Cortex of kidney (tissue), 1 donor: ENCODE measurements around the gene EML6.

Source experiments
- DNase-seq: peaks from one replicate; lab custom pipeline; 2025; lab: John Stamatoyannopoulos, UW

EML6 gene

DNA sequence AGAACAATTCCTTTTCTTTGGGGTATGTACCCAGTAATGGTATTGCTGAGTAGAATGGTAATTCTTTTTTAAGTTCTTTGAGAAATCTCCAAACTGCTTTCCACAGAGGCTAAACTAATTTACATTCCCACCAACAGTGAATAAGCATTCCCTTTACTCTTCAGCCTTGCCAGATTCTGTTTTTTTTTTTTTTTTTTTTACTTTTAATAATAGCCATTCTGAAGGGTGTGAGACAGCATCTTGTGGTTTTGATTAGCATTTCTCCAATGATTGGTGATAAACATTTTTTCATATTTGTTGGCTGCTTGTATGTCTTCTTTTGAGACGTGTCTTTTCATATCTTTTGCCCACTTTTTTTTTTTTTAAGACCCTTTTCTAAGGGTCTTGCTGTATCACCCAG is 189.4 kb downstream of the EML6 start:
- no peak for DNase-seq

DNA sequence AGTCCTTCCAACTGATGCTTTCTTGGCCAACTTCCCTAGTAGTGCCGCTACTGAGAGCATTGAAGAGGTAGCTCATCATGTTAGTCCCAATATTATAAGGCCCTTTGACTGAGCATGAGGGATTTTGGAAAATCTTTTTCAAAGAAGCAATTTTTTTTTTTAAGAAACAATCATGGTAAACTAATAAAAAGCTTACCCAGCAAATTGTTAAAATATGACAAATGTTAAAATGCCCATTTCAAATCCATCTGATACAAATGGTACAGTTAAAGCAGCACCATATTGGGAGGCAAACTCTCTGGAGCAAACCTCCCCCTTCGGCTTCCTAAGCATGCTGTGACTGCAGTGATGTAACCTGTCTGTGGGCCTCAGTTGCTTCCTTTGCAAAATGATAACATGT is 191.2 kb downstream of the EML6 start:
- DNase-seq = no peak

DNA sequence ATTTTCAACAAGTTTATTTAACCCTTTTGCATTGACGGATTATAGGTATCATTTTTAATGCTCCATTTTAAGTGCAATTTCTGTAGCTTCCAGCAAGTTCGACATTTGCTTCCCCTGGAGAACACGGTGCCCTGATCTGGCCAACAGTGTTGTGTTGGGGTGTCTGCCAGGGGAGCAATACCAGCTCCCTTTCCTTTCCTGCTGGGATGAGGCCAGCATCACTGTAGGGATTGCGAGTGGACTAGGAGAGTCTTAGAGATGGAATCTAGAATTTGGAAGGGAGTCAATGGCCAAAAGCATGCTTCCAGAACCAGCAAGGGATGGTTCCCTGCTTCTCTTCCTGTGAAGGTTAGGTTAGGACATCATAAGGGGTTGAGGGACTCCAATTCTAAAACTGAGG is 191.6 kb downstream of the EML6 start:
- DNase-seq = no peak

DNA sequence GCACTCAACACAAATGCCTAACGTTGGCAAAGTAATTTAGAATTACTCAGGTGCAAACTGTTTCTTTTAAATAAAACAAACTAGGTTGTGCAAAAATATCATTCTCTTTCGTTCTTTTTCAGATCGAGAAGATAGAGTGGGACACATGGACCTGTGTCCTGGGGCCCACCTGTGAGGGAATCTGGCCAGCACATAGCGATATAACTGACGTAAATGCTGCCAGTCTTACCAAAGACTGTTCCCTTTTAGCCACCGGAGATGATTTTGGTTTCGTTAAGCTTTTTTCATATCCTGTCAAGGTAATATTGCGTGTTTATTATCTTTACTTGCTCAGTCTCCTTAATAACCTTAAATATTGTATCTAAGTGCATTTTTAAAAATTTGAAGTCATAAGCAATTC is 193.2 kb downstream of the EML6 start:
- no peak for DNase-seq

DNA sequence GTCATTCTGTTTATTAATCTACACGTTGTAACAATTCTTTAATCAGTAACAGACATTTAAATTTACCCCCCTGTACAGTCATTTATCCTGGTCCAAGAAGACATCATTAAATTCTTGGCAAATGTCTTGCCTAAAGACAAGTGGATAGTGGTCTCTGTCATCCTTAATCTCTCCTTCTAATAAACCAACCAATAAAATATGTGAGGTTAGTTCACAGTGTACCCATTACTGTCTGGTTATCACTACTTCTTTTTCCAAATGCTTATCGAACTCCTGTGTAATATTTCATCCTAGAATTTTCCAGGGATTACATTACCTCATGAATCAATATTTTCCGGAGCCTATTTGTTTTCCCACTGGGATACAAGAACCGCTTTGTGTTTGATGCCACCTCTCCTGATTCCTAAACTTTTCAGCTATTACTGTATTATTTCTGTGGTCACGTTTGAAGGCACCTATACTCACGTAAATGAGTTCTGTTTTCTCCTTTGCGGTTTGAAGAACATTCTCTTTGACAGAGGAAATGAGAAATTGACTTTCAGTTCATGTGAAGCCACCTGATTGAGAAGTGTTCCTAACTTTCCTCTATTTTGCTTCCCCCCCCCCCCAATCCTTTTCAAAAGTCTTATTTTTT is 195.3 kb downstream of the EML6 start:
- no peak for DNase-seq

DNA sequence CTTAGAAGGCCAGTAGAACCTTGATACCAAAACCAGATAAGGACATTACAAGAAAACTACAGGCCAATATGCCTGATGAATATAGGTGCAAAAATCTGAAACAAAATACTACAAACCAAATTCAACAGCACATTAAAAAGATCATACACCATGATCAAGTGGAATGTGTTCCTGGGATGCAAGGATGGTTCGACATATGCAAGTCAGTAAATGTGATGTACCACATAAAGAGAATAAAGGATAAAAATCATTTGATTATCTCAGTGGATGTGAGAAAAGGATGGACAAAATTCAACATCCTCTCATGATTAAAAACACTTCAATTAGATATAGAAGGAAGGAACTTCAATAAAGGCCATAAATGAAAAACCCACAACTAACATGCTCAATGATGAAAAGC is 197.2 kb downstream of the EML6 start:
- no peak for DNase-seq

DNA sequence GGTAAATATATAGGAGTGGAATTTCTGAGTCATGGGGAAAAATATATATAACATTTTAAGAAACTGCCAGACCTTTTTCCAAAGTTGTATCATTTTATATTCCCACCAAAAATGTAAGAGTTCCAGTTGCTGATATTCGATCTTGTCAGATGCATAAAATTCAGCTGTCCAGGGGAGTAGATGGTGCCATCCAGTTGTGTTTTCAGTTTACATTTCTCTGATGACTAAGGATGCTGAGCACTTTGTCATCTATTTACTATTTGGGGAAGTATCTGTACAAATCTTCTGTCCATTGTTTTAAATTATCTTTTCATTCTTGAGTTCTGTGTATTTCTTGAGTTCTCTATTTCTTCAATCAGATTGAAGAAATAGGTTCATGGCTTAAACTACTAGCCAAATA is 200.7 kb downstream of the EML6 start:
- no peak for DNase-seq

DNA sequence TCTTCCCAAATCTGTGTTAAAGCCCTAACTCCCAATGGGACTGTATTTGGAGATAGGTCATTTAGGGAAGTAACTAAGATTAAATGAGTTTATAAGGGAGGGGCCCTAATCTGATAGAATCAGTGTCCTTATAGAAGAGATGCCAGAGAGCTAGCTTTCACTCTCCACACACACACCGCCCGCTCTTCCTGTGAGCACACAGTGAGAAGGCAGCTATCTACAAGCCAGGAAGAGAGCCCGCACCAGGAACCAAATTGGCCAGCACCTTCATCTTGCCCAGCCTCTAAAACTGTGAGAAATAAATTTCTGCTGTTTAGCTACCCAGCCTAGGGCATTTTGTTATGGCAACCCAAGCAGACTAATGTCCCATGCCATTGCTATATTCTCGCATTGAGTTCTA is 201.6 kb downstream of the EML6 start:
- no peak for DNase-seq

DNA sequence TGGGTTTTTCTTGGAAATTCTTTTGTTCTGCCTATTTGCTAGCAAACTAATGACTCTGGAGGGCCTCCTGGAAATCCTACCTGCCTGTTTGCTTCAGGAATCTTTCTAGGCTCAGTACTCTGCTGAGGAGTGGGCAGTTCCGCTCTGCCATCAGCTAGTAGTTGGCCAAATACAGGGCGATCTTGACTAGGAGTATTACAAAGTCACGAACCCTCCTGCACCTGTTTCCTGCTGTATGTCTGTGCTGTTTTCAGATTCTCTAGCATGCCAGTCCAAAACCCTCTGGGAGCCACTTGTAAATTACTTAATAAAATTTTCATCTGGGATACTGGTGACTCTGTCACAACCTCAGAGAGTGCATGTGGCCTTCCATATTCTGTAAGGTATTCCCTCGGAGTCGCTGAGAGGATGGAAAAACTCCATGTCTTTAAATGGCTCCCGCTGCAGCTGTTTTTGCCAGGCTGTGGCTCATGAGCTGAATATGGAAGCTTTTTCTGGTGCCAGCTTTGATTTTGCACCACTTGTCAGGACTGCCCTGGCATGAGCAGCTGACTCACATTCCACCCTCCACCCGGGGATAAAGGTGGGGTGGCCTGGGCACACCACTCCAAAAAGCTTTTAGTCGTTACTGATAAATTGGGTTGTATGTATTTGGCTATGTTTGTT is 203.8 kb downstream of the EML6 start:
- DNase-seq = no peak

DNA sequence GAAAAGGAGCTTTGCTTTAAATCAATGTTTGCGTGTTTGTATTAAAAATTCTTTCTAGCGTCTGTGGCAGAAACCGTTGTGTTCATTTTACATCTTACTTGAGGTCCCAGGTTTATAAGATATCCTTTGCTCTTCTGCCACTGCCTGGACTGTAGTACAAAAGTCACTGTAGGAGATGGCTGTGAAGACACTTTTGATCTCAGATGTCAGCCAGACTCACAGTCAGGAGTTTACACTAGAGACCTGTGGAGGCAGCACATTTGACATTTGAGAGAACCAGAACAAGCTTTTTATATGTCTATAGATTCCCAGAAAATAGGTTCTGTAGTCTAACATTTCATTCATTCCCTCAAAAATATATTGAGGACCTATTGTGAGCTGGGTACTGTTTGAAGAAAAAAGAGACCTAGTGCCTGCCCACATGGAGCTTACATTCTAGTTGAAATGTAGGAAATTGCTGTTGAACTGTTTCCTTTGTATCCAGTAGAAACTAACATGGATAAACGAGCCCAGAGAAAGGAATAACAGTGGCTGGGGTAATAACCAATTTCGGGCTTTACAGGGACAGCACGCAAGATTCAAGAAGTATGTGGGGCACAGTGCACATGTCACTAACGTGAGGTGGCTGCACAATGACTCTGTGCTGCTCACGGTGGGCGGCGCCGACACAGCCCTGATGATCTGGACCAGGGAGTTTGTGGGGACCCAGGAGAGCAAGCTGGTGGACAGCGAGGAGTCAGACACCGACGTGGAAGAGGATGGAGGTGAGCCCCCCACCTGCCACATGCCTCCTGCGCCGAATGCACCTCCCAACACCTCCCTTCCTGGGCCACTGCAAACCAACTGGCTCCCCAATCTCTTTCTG is 204.5 kb downstream of the EML6 start:
- DNase-seq = no peak

DNA sequence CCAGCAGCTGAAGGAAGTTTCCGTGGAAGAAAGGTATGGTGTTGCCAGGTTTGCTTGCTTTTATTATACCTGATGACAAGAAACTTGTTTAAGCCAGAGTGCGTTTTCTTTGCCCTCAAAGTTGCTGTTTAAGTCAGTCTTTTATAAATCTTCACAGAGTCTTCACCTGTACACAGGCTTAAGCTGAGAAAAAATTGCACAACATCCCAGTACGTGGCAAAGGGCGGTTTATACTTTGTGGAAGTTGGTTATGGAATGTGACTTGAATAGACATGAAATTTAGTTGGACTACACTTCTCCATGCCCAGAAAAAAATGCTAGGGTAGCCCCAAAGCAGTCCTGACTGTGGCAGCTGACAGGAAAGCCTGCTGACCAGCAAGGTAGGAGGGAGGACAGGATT is 205.3 kb downstream of the EML6 start:
- DNase-seq = no peak

DNA sequence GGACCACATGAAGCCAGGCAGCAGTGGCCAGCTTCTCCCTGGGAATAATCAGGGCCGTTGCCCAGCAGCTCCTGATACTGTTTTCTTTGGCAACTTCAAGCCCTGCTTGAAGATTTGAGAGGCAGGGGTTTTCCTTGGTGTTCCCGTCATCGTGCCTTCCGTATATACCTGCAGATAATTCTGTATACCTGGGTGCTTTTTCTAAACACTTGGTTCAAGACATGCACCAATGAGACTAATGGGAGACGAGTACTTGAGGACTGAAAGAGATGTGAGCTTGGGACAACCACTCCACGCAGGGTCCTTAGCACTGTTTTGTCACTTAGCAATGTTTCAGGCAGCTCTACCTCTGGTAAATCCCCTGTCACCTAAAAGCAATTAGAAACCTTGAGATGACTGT is 208.0 kb downstream of the EML6 start:
- no peak for DNase-seq

DNA sequence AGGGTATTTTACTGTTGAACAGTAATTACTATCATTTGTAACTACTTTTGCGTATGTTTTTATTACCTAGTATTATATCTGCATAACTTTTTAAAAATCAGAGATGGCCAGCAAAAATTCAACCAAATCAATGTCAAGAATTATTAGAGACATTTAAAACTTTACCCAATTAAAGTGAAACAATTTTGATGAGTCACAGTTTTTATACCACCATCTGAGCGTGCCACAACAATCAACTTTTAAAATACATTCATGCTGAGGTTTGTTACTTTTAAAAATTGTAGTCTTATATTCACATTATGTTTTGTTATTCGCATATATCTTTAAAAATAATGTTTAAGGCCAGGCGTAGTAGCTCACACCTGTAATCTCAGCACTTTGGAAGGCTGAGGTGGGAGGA is 211.9 kb downstream of the EML6 start:
- no peak for DNase-seq

DNA sequence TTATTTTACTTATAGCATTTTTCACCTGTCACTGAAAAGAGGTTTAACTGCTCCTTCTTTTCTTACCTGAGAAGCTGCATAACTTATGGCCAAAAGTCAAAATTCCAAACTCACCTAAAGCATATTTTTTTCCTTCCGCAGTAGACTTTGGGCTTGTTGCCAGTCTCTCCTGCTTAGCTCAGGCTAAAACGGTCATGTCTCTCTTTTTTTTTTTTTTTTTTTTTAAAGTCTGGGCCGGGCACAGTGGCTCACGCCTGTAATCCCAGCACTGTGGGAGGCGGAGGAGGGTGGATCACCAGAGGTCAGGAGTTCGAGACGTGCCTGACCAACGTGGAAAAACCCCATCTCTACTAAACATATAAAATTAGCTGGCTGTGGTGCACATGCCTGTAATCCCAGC is 213.3 kb downstream of the EML6 start:
- no peak for DNase-seq

DNA sequence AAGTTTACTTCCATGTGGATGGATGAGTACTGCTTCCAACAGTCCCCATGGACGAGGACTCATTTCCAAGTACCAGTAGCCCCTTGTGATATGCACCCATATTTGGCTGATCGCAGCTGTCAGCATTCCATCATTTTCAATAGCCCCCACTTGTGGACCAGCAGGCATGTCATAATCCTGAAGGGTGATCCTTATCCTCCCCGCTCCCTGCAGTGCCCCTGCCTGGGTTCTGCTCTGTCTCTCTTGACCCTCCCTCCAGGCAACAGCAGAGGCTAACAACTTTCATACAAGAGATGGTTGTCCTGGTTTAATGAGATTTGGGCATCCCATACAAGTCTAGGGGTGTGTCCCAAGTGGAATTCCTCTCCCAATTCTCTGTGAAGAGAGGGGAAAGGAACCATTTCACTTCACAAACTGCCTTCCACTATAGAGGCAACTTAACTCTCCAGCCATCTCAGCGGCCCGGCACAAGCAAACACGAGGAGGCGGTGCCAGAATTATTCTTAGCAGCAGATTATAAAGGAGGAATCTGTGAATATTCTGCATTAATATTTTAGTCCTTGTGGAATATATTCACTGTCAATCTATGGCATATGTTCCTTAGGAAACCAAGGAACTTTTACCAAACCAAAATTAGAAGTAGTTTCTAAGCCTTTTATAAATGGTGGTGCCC is 216.1 kb downstream of the EML6 start:
- no peak for DNase-seq

DNA sequence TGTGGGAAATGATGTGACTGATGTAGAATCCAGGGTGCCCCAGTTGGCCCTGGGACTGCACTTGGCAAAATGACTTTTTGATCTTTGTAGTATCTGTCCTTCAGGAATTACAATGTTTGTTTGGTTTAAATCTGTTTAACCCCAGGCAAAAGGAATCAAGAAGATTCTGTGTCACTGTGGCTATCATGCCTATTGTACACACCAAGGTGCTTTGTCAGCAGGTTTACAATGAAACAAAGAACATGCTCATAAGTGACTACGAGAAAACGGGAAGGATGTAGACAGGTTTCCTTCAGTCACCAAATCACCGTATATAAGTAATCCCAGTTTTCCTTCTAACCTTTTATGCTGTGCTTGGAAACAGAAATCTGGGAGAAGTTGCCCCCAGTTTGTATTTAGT is 217.3 kb downstream of the EML6 start:
- no peak for DNase-seq

DNA sequence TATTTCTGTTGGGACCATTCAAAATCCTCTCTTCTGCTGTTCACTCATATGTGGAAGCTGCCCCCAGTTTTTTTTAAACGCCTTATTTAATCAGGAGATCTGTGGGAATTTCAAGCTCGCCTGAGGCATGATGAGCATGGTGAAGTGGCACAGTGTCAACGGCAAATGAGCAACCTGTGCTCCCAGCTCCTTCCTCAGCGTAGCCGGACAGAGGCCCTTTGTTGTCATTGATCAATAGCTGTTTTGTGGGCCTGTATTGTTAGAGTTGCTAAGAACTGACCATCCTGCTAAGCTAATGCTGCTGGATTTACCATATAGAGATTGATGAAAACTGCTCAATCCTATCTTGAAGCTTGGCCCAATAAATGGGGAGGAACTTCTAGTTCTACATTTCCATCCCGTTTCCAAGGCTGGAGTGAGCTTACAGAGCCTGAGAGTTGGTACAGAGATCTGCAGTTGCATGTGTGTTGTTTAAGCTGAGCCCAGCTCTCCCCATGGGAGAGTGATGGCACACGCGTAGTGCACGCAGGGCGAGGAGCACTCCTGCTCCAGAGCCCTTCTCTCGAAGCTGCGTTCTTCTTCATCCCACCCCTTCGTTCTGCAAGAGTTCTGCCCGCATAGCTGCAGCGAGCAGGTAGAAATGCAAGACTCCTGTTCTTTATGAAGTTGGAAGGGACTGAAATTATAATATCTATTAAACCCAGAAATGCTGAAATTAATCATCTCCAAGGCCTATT is 218.0 kb downstream of the EML6 start:
- DNase-seq = no peak

DNA sequence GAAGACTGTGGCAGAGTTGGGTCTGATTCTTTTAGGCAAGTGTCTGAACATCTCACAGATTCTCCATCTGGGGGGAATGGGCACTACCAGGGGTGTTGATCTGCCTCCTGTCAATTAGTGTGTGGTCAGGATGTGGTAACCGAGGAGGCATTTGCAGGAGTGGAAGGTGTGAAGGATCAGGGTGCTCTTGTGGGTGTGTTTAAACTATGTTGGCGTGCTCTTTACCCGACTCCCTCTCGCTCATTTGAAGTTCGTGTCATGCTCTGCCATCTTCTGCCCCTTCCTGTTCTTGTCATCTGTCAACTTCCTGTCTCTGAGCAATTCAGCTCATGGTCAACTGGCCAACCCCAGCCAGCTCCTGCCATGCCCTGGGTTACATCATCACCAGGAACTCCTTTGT is 218.9 kb downstream of the EML6 start:
- DNase-seq = no peak

DNA sequence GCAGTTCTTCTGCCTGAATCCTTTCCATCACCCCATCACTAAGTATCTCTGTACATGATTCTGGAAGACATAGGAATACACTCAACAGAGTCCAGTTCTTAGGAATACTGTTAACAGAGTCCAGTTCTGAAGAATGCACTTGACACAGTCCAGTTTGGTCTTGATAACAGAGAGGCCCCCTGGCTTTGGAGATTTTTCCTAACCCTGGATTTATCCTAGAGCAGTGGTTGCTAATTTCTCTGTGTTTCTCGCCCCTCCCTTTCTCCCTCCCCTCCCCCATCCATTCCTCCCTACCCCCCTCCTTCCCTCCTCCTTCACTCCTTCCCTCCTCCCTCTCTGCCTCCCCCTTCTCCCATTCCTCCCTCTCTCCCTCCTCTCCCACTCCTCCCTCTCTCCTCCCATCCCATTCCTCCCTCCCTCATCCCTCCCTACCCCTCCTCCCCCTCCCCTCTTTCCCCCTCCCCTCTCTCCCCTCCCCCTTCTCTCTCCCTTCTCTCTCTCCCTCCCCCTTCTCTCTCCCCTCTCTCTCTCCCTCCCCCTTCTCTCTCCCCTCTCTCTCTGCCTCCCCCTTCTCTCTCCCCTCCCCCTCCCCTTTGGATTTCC is 221.4 kb downstream of the EML6 start:
- no peak for DNase-seq

DNA sequence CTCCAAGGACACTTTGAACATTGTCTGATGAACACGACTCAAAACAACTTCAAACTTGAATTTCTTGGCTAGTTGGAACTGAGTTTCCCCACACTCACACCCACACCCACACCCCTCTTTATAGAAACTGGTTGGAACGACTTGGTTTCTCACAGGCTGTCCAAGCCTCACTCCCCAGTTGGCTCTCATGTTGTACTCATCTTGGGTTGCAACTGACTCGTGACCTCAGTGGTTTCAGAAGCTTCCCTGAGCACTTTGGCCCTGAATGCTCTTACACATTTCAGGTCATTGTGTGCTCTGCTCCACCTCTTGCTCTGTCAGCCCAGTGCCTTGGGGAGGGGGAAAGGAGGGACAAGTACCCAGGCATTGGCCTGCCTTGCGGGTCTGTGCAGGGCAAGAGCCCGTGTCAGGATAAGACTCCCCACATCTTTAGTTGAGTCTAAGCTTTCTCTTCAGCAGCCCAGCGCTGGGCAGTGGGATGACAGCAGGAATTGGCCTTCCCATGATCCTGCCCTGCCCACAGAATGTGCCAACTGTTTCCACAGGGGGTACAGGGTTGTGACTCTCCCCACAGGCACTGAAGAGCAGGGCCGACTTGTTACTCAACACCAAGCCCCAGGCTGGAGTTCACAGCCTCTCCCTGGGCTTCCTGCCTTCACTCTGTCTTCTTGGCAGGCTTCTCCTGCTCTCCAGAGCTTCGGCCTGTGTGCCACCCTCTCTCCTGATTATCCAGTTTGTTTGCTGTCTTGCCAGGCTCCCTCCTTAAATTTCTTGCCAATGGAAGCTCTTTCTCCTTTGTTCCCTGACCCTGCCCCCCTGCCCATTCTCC is 222.1 kb downstream of the EML6 start:
- no peak for DNase-seq
